ENCODE data around the gene ZNF44. TPM values are rescaled to one million over a fixed set of nuclear protein-coding genes. Genes with fewer than 3 reads are reported as not detected.

The ZNF44 gene
- total RNA-seq, 1 donor from 2014 or later = 5.3 TPM

DNA sequence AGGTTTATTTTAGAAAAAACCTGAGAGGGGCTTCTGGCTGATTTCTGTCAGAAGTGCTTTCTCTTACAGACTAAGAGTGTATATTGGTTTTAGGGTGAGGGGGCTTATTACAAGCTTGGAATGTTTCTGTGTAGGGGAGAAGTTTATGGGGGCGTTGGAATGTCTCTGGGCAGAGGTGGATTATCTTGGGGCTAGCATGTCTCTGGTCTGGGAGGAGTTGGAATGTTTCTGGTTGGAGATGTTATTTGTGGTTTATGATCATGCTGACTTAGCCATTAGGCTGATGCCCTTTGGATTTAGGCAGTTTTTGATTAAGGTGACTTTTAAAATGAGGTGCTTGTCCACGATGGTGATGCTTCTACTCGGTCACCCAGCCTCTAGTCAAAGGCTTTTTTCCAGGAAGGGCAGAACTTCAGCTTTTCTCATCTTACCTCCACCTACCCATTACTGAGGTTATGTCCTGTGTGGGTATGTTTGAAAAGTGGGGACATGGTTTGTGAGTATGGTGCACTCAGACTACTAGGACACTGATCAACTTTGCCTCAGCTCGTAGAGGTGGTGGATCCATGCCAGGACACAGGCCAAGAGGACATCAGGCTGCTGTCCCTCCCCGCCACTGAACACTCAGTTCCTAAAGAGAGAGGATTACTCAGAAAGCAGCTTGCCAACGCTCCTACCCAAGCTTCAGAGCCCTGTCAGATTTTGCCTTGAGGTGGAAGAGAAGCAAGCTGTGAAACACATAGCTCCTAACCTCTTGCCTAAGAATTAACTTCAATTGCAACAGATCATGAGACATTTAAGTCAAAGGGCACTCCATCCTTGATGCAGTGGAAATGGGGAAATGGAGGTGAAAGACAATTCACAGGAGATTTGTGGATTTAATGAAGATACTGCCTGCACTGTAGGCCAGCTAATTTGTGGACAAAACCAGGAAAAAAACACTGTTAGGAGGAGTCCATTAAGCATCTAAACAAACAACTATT is 63.6 kb downstream of the ZNF44 start:
- H3K4me3 ChIP-seq (ENCODE audit: low read depth, low read length) = no peak overlapping the region
- H3K27me3 ChIP-seq (ENCODE audit: control insufficient read depth, insufficient read depth, low read length) = no peaks in the 10 kb centered on the region
- DNase-seq (ENCODE audit: low read depth) = no peak
- no peaks in the 10 kb centered on the region for H3K36me3 ChIP-seq (ENCODE audit: control insufficient read depth, insufficient read depth, low read length)
- no peak for TF ChIP-seq CTCF (IDR thresholded peaks at IDR 0.05; ENCODE audit: insufficient read depth, low read length, poor library complexity, severe bottlenecking)

DNA sequence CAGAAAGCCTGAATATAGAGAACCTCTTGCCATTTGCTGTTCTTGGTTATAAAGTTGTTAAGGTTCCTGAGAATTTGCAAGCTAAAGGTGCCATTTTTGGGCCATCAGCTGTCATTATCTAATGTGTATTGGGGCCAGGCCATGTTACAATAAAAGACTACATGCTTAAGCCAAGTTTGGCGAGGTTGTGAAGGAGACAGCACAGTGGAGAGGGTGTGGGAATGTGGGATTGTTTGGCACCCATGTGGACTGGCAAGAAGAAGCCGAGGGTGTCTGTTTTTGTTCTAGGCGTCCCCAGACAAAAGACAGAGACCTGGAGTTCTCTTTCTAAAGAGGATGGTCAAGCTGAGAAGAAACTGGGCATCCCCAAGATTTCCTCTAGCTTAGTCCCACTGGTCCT is 64.7 kb downstream of the ZNF44 start:
- DNase-seq (ENCODE audit: low read depth) = no peak
- Histone ChIP-seq H3K27me3 (ENCODE audit: control insufficient read depth, insufficient read depth, low read length) (no peaks in the 10 kb centered on the region), H3K36me3 (ENCODE audit: control insufficient read depth, insufficient read depth, low read length) (no peaks in the 10 kb centered on the region), H3K4me3 (ENCODE audit: low read depth, low read length) (no peak overlapping the region)
- TF ChIP-seq CTCF (IDR thresholded peaks at IDR 0.05; ENCODE audit: insufficient read depth, low read length, poor library complexity, severe bottlenecking) = no peak

GRCh38 chr19:12224676-12225075 is 70.0 kb downstream of the ZNF44 start:
- no peaks in the 10 kb centered on the region for H3K27me3 ChIP-seq (ENCODE audit: control insufficient read depth, insufficient read depth, low read length)
- no peak overlapping the region for H3K4me3 ChIP-seq (ENCODE audit: low read depth, low read length)
- no peak for TF ChIP-seq CTCF (IDR thresholded peaks at IDR 0.05; ENCODE audit: insufficient read depth, low read length, poor library complexity, severe bottlenecking)
- no peak for DNase-seq (ENCODE audit: low read depth)
- no peaks in the 10 kb centered on the region for H3K36me3 ChIP-seq (ENCODE audit: control insufficient read depth, insufficient read depth, low read length)

GRCh38 chr19:12222980-12223630 is 71.6 kb downstream of the ZNF44 start:
- DNase-seq (ENCODE audit: low read depth) = no peak
- no peaks in the 10 kb centered on the region for H3K27me3 ChIP-seq (ENCODE audit: control insufficient read depth, insufficient read depth, low read length)
- TF ChIP-seq CTCF (IDR thresholded peaks at IDR 0.05; ENCODE audit: insufficient read depth, low read length, poor library complexity, severe bottlenecking) = no peak
- no peak overlapping the region for H3K4me3 ChIP-seq (ENCODE audit: low read depth, low read length)
- H3K36me3 ChIP-seq (ENCODE audit: control insufficient read depth, insufficient read depth, low read length) = no peaks in the 10 kb centered on the region

Other genes starting within 250 kb of the ZNF44 start
- gene ZNF878, start 241.9 kb downstream of the ZNF44 start, total RNA-seq = 0.07 and 0.67 TPM in 2 replicates
- gene ZNF844, start 230.2 kb downstream of the ZNF44 start, total RNA-seq = 4.1 and 4.7 TPM in 2 replicates
- gene ZNF20, start 154.5 kb downstream of the ZNF44 start, total RNA-seq = 2.7 and 4.2 TPM in 2 replicates
- gene ZNF625, start 138.1 kb downstream of the ZNF44 start, total RNA-seq = 5.5 and 6.6 TPM in 2 replicates
- 4.3 and 5.0 TPM in 2 replicates for gene ZNF136, start 131.8 kb downstream of the ZNF44 start, total RNA-seq
- gene ZNF563, start 38.8 kb upstream of the ZNF44 start, total RNA-seq = 0.75 and 3.7 TPM in 2 replicates
- 0.34 and 0.46 TPM in 2 replicates for gene ZNF442, start 70.8 kb upstream of the ZNF44 start, total RNA-seq
- 2.3 and 2.6 TPM in 2 replicates for gene ZNF799, start 106.4 kb upstream of the ZNF44 start, total RNA-seq
- gene ZNF443, start 146.1 kb upstream of the ZNF44 start, total RNA-seq = 3.4 and 3.6 TPM in 2 replicates
- 0.75 and 2.0 TPM in 2 replicates for gene ZNF709, start 189.9 kb upstream of the ZNF44 start, total RNA-seq